ENCODE data around the gene FXYD2. TPM values are rescaled to one million over a fixed set of nuclear protein-coding genes. Genes with fewer than 3 reads are reported as not detected.

Gene FXYD2
- total and polyA plus RNA-seq, 10 of the 15 experiments (the other 5 are each of a cell fraction or from before 2014, with no cell fraction given) = 1.2 to 4.5 (median 2.4) TPM

DNA sequence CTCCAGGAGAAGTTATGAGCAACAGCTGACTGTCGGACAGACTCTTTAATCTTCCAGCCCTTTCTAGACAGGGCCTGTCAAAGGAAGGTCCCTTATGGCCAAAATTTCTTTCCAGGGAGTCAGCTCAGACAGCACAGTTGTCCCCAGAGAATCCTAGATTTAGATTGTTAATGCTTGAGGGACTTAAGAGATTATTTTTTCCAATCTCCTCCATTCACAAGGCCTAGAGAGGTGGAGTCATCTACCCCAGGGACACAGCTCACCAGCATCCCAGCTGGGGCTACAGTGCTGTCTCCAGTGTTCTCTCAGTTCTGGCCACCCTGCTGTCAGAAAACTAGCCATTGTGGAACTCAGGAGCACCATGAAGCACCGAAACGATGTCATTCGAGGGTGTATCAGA is 35.3 kb downstream of the FXYD2 start:
- Histone ChIP-seq H3K79me2 (ENCODE audit: control insufficient read depth, insufficient read depth, low read length) (no peaks in the 10 kb centered on the region), H2AFZ (ENCODE audit: control insufficient read depth, low read depth, low read length) (no peak overlapping the region), H3K9me3 (replicated peaks; ENCODE audit: control insufficient read depth, insufficient read depth, low read length) (no peaks in the 10 kb centered on the region), H4K20me1 (ENCODE audit: control insufficient read depth, insufficient read depth) (no peaks in the 10 kb centered on the region), H3K27me3 (replicated peaks in 1 of 2; ENCODE audit: control insufficient read depth in 2 of 2, insufficient read depth in 2 of 2, low read length in 1 of 2) (peaks cover 9 to 10% of the 10 kb centered on the region in 2 experiments; a peak in 3 of 4 replicates), H3K9ac (ENCODE audit: control insufficient read depth, insufficient read depth, low read length) (no peak overlapping the region), H3K4me2 (ENCODE audit: control insufficient read depth, insufficient read depth) (no peak overlapping the region), H3K36me3 (ENCODE audit: control insufficient read depth in 2 of 2, insufficient read depth in 2 of 2, low read length in 1 of 2) (no peaks in the 10 kb centered on the region), H3K27ac (ENCODE audit: control insufficient read depth, insufficient read depth) (no peak overlapping the region), H3K4me1 (ENCODE audit: control insufficient read depth, insufficient read depth, low read length) (no peaks in the 10 kb centered on the region), H3K4me3 (no peak overlapping the region)
- BruUV-seq (replicated peaks) = no TSS peak
- intact Hi-C loops (cut with micrococcal nuclease; ENCODE audit: unreplicated experiment) (no loop called here), in situ Hi-C loops (cut with MboI) (no loop called here)
- SMC1A ChIA-PET (ENCODE audit: uncharacterized antibody, unreplicated experiment) = interaction anchor here (1.1 to 1.5 kb wide), 2 partner anchors 10 to 12 kb away, joined by 3 to 5 read pairs; no protein-coding TSS in a partner anchor
- CTCF ChIA-PET = interaction anchor here (1.0 to 1.1 kb wide), 2 partner anchors 264 to 363 kb away, joined by 3 read pairs; no protein-coding TSS in a partner anchor
- ATAC-seq (no peak), FAIRE-seq (no peak), DNase-seq (ENCODE audit: low read depth, low spot score) (no peak)
- POLR2A ChIA-PET = no interaction called here
- TF ChIP-seq, protein P1, sequence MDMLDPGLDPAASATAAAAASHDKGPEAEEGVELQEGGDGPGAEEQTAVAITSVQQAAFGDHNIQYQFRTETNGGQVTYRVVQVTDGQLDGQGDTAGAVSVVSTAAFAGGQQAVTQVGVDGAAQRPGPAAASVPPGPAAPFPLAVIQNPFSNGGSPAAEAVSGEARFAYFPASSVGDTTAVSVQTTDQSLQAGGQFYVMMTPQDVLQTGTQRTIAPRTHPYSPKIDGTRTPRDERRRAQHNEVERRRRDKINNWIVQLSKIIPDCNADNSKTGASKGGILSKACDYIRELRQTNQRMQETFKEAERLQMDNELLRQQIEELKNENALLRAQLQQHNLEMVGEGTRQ (IDR thresholded peaks at IDR 0.05; ENCODE audit: borderline replicate concordance, low read depth, low read length) = no peak
- TF ChIP-seq POLR2A (IDR thresholded peaks at IDR 0.05; ENCODE audit: low read depth, low read length) (no peak), ASH2L (IDR thresholded peaks at IDR 0.05; ENCODE audit: borderline replicate concordance, low read depth) (no peak), DPF2 (IDR thresholded peaks at IDR 0.05) (no peak), EP300 (IDR thresholded peaks at IDR 0.05; ENCODE audit: borderline replicate concordance in 1 of 2, control insufficient read depth in 1 of 2, low read depth in 2 of 2, low read length in 2 of 2) (no peak), FOXM1 (IDR thresholded peaks at IDR 0.05; ENCODE audit: low read depth, low read length) (no peak), WRNIP1 (IDR thresholded peaks at IDR 0.05; ENCODE audit: borderline replicate concordance, low read depth, low read length) (no peak), TBL1XR1 (IDR thresholded peaks at IDR 0.05; ENCODE audit: low read depth, low read length) (no peak)
- TF ChIP-seq, protein P2, sequence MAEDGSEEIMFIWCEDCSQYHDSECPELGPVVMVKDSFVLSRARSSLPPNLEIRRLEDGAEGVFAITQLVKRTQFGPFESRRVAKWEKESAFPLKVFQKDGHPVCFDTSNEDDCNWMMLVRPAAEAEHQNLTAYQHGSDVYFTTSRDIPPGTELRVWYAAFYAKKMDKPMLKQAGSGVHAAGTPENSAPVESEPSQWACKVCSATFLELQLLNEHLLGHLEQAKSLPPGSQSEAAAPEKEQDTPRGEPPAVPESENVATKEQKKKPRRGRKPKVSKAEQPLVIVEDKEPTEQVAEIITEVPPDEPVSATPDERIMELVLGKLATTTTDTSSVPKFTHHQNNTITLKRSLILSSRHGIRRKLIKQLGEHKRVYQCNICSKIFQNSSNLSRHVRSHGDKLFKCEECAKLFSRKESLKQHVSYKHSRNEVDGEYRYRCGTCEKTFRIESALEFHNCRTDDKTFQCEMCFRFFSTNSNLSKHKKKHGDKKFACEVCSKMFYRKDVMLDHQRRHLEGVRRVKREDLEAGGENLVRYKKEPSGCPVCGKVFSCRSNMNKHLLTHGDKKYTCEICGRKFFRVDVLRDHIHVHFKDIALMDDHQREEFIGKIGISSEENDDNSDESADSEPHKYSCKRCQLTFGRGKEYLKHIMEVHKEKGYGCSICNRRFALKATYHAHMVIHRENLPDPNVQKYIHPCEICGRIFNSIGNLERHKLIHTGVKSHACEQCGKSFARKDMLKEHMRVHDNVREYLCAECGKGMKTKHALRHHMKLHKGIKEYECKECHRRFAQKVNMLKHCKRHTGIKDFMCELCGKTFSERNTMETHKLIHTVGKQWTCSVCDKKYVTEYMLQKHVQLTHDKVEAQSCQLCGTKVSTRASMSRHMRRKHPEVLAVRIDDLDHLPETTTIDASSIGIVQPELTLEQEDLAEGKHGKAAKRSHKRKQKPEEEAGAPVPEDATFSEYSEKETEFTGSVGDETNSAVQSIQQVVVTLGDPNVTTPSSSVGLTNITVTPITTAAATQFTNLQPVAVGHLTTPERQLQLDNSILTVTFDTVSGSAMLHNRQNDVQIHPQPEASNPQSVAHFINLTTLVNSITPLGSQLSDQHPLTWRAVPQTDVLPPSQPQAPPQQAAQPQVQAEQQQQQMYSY (CRISPR knock-in tag; IDR thresholded peaks at IDR 0.05) = no peak
- TF ChIP-seq, protein P3, sequence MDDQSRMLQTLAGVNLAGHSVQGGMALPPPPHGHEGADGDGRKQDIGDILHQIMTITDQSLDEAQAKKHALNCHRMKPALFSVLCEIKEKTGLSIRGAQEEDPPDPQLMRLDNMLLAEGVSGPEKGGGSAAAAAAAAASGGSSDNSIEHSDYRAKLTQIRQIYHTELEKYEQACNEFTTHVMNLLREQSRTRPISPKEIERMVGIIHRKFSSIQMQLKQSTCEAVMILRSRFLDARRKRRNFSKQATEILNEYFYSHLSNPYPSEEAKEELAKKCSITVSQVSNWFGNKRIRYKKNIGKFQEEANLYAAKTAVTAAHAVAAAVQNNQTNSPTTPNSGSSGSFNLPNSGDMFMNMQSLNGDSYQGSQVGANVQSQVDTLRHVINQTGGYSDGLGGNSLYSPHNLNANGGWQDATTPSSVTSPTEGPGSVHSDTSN (IDR thresholded peaks at IDR 0.05; ENCODE audit: insufficient replicate concordance, low read depth, low read length) = no peak
- TF ChIP-seq, protein P4, sequence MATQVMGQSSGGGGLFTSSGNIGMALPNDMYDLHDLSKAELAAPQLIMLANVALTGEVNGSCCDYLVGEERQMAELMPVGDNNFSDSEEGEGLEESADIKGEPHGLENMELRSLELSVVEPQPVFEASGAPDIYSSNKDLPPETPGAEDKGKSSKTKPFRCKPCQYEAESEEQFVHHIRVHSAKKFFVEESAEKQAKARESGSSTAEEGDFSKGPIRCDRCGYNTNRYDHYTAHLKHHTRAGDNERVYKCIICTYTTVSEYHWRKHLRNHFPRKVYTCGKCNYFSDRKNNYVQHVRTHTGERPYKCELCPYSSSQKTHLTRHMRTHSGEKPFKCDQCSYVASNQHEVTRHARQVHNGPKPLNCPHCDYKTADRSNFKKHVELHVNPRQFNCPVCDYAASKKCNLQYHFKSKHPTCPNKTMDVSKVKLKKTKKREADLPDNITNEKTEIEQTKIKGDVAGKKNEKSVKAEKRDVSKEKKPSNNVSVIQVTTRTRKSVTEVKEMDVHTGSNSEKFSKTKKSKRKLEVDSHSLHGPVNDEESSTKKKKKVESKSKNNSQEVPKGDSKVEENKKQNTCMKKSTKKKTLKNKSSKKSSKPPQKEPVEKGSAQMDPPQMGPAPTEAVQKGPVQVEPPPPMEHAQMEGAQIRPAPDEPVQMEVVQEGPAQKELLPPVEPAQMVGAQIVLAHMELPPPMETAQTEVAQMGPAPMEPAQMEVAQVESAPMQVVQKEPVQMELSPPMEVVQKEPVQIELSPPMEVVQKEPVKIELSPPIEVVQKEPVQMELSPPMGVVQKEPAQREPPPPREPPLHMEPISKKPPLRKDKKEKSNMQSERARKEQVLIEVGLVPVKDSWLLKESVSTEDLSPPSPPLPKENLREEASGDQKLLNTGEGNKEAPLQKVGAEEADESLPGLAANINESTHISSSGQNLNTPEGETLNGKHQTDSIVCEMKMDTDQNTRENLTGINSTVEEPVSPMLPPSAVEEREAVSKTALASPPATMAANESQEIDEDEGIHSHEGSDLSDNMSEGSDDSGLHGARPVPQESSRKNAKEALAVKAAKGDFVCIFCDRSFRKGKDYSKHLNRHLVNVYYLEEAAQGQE (IDR thresholded peaks at IDR 0.05; ENCODE audit: low read depth, low read length) = no peak
- TF ChIP-seq, protein P5, sequence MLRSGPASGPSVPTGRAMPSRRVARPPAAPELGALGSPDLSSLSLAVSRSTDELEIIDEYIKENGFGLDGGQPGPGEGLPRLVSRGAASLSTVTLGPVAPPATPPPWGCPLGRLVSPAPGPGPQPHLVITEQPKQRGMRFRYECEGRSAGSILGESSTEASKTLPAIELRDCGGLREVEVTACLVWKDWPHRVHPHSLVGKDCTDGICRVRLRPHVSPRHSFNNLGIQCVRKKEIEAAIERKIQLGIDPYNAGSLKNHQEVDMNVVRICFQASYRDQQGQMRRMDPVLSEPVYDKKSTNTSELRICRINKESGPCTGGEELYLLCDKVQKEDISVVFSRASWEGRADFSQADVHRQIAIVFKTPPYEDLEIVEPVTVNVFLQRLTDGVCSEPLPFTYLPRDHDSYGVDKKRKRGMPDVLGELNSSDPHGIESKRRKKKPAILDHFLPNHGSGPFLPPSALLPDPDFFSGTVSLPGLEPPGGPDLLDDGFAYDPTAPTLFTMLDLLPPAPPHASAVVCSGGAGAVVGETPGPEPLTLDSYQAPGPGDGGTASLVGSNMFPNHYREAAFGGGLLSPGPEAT (IDR thresholded peaks at IDR 0.05; ENCODE audit: low read depth) = no peak
- 8% methylated on average over 4 of the region's 4 CpGs for WGBS (ENCODE audit: insufficient coverage, insufficient replicate concordance, low lambda C conversion rate, missing lambda C conversion rate)
- RAD21 ChIA-PET (ENCODE audit: unreplicated experiment) = interaction anchor here (0.8 to 1.5 kb wide), 2 partner anchors 11 to 28 kb away, joined by 3 to 4 read pairs; no protein-coding TSS in a partner anchor
